Esophagus muscularis mucosa (tissue), 4 donors: ENCODE data around the gene LAMA5. TPM values are rescaled to one million over a fixed set of nuclear protein-coding genes. Genes with fewer than 3 reads are reported as not detected.

ENCODE experiments used
- DNase-seq: peaks from one replicate; pipeline ENCODE4 v3.0.0-alpha.2; 2017; ENCODE audit errors: extremely low spot score
- H3K27ac ChIP-seq, 4 donors: fragments of 200-600 bp; sonication (generic); replicated peaks in 1 of 4; 1 replicate in 3 of 4; 2 replicates in 1 of 4; pipeline ENCODE4 v1.5.1; 2016 to 2019; ENCODE audit warnings: mild to moderate bottlenecking in 1 of 4
- H3K27me3 ChIP-seq, 4 donors: fragments of 200-600 bp; sonication (generic); one replicate each; pipeline versions ENCODE4 v1.5.1 to v1.6.0; 2016 to 2019
- H3K36me3 ChIP-seq, 4 donors: fragments of 200-600 bp; sonication (generic); one replicate each; pipeline ENCODE4 v1.5.1; 2016 to 2019
- H3K4me1 ChIP-seq, 4 donors: fragments of 200-600 bp; sonication (generic); one replicate each; pipeline ENCODE4 v1.5.1; 2016 to 2019
- H3K4me3 ChIP-seq, 4 donors: fragments of 200-600 bp; sonication (generic); 1 replicate in 2 of 4; 2 replicates in 2 of 4; pipeline ENCODE4 v1.5.1; 2016 to 2019; ENCODE audit warnings: mild to moderate bottlenecking in 4 of 4, moderate library complexity in 1 of 4
- H3K9me3 ChIP-seq, 4 donors: fragments of 200-600 bp; sonication (generic); 1 replicate in 3 of 4; 2 replicates in 1 of 4; pipeline ENCODE4 v1.5.1; 2016 to 2019
- CTCF ChIP-seq, 3 experiments: fragments of 200-600 bp in 2 of 3; fragments of 450-650 bp in 1 of 3; sonication (generic) in 2 of 3; IDR thresholded peaks; one replicate each; pipeline ENCODE4 v1.5.1; 2017 to 2019; ENCODE audit warnings: antibody characterized with exemption in 3 of 3, mild to moderate bottlenecking in 2 of 3, moderate library complexity in 1 of 3
- EP300 ChIP-seq: sonication (generic); formaldehyde crosslinking; IDR thresholded peaks from one replicate; pipeline ENCODE4 v1.6.1; 2017; ENCODE audit warnings: antibody characterized with exemption
- POLR2A ChIP-seq: fragments of 450-650 bp; IDR thresholded peaks from one replicate; pipeline ENCODE4 v1.6.1; 2017; ENCODE audit warnings: antibody characterized with exemption, moderate library complexity, mild to moderate bottlenecking, low read depth
- POLR2AphosphoS5 ChIP-seq, 2 donors: sonication (generic); formaldehyde crosslinking; IDR thresholded peaks; one replicate each; pipeline ENCODE4 v1.6.1; 2017; ENCODE audit warnings: antibody characterized with exemption in 2 of 2
- WGBS: methylation state at CpG from one replicate; pipeline ENCODE4 v1.1.5; 2018; 5-methylcytosine and 5-hydroxymethylcytosine counted together
- intact Hi-C: fragments of 100-400 bp; cut with DNase I; formaldehyde crosslinking; loops from one replicate; pipeline ENCODE4 v1.15.1; 2023
- total RNA-seq, 4 donors: library from RNA; depleted of rRNA; stranded (reverse); fragments of >200 nt; gene quantifications; one replicate each; pipeline versions ENCODE4 v1.1.0 to v1.2.1, GENCODE V29; 2016

Gene LAMA5
- total RNA-seq, 4 donors from 2014 or later: 70.1 to 257 (median 150) TPM

DNA sequence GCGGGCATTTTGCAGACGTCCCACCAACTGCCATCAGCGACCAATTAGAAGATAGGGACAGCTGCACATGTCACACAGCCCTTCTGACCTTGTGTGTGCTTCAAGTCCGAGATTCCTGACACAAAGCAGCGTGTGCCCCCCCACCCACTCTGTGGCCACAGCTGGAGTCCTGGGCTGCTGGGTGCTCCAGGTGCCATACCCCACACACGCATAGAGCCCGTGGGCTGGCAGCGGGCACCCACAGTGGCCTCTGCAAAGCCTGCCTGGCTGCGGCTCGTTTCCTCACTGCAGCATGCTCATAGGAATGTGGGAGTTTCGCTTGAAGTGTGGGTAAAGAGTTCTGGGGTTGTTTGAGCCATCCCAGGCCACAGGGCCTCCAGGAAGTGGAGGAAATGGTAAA is 66.8 kb downstream of the LAMA5 start:
- H3K27ac ChIP-seq: no peak overlapping the region
- H3K4me3 ChIP-seq: no peak overlapping the region
- peaks cover 7 to 47% (median 41%) of the 10 kb centered on the region in 4 donors for H3K36me3 ChIP-seq
- 80% methylated on average over 8 of the region's 11 CpGs for WGBS
- no peak for DNase-seq
- TF ChIP-seq POLR2A (no peak), CTCF (IDR thresholded peaks at IDR 0.05) (no peak), EP300 (no peak), POLR2AphosphoS5 (IDR thresholded peaks at IDR 0.05) (no peak)
- H3K9me3 ChIP-seq: no peaks in the 10 kb centered on the region
- H3K27me3 ChIP-seq: no peaks in the 10 kb centered on the region
- intact Hi-C loops: loop anchor here (2.0 kb wide), 1 partner anchor 84 kb away; no protein-coding TSS in a partner anchor
- H3K4me1 ChIP-seq: peaks cover 19 to 32% (median 25%) of the 10 kb centered on the region in 4 donors

GRCh38 chr20:62299666-62300236 is 67.4 kb downstream of the LAMA5 start:
- H3K27ac ChIP-seq: no peak overlapping the region
- DNase-seq: no peak
- H3K4me3 ChIP-seq: no peak overlapping the region
- peaks cover 10 to 46% (median 41%) of the 10 kb centered on the region in 4 donors for H3K36me3 ChIP-seq
- no peak for TF ChIP-seq EP300
- no peak for TF ChIP-seq POLR2A
- no peak for TF ChIP-seq CTCF (IDR thresholded peaks at IDR 0.05)
- no peak for TF ChIP-seq POLR2AphosphoS5 (IDR thresholded peaks at IDR 0.05)
- H3K9me3 ChIP-seq: no peaks in the 10 kb centered on the region
- no peaks in the 10 kb centered on the region for H3K27me3 ChIP-seq
- peaks cover 13 to 26% (median 20%) of the 10 kb centered on the region in 4 donors for H3K4me1 ChIP-seq
- intact Hi-C loops: loop anchor here (2.0 kb wide), 1 partner anchor 85 kb away; no protein-coding TSS in a partner anchor
- 76% methylated on average over 4 of the region's 12 CpGs for WGBS

GRCh38 chr20:62298577-62299249 is 68.4 kb downstream of the LAMA5 start:
- intact Hi-C loops: no loop called here
- H3K27ac ChIP-seq: no peak overlapping the region
- DNase-seq: no peak
- 92% methylated on average over 21 of the region's 33 CpGs for WGBS
- H3K9me3 ChIP-seq: no peaks in the 10 kb centered on the region
- H3K4me1 ChIP-seq: peaks cover 3 to 16% (median 9%) of the 10 kb centered on the region in 4 donors
- no peak for TF ChIP-seq CTCF (IDR thresholded peaks at IDR 0.05)
- TF ChIP-seq EP300: no peak
- no peak for TF ChIP-seq POLR2AphosphoS5 (IDR thresholded peaks at IDR 0.05)
- TF ChIP-seq POLR2A: no peak
- no peaks in the 10 kb centered on the region for H3K27me3 ChIP-seq
- no peak overlapping the region for H3K4me3 ChIP-seq
- peaks cover 13 to 47% (median 43%) of the 10 kb centered on the region in 4 donors for H3K36me3 ChIP-seq

DNA sequence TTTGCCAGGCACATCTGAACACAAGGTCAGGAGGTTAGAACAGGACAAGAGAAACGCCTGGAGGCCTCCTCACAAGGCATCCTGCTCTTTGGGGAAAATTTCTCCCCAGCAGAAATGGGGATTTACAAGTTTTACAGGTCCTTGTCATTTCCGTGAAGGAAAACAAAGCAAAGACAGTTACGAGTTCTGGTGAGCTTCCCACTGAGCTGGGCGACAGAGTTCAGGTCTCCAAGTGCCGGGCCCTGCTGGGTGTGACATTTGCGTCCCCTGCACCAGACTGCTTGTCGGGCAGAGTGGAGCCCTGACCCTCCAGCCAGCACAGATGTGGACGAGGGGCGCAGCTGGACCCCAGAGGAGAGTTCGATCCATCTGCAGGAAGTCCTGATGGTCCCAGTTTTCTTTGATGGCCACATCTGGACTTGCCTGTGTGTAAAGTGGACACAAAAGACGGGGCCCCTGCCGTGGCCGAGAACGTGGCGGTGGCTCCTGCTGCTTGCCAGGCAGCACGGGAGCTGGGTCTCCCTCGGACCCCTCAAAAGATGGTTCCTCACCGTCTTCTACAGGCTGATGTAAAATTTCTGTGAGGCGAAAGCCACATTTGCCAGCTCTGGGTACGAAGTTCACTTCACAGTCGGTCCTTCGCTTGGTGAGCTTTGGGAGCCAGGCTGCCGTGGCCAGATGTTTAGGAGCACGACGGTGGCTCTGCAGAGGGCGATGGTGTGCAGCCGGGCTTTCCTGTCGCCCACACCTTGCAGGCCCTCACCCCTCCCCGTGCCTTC is 69.5 kb downstream of the LAMA5 start:
- H3K4me1 ChIP-seq: peaks cover 0 to 10% (median 5%) of the 10 kb centered on the region in 4 donors
- no peaks in the 10 kb centered on the region for H3K27me3 ChIP-seq
- no peak for TF ChIP-seq POLR2A
- no peak for TF ChIP-seq CTCF (IDR thresholded peaks at IDR 0.05)
- no peak for TF ChIP-seq POLR2AphosphoS5 (IDR thresholded peaks at IDR 0.05)
- TF ChIP-seq EP300: no peak
- WGBS: 83% methylated on average over 27 of the region's 29 CpGs
- DNase-seq: no peak
- no peak overlapping the region for H3K4me3 ChIP-seq
- intact Hi-C loops: no loop called here
- H3K9me3 ChIP-seq: no peaks in the 10 kb centered on the region
- no peak overlapping the region for H3K27ac ChIP-seq
- H3K36me3 ChIP-seq: peaks cover 13 to 54% (median 53%) of the 10 kb centered on the region in 4 donors
